NT2/D1 (cell line): ENCODE results near the gene GNG13.

Experiments used
- DNase-seq: peaks from one replicate; pipeline ENCODE4 v3.0.0-alpha.2; 2011; ENCODE audit warnings: low read depth, low spot score
- H3K27me3 ChIP-seq: 2 replicates; pipeline ENCODE4 v1.6.0; 2011; ENCODE audit warnings: mild to moderate bottlenecking; ENCODE audit not compliant: insufficient read length, insufficient read depth
- H3K36me3 ChIP-seq: 2 replicates; pipeline ENCODE4 v1.6.1; 2011; ENCODE audit warnings: mild to moderate bottlenecking, low read length, mixed read lengths; ENCODE audit not compliant: insufficient read depth, insufficient read length
- H3K4me1 ChIP-seq: 2 replicates; pipeline ENCODE4 v1.5.1; 2011; ENCODE audit not compliant: insufficient read depth, insufficient read length
- H3K4me3 ChIP-seq: 2 replicates; pipeline ENCODE4 v1.5.1; 2011; ENCODE audit warnings: low read depth; ENCODE audit not compliant: insufficient read length
- H3K9ac ChIP-seq: 2 replicates; pipeline ENCODE4 v1.6.0; 2011; ENCODE audit warnings: low read depth; ENCODE audit not compliant: insufficient read length
- H3K9me3 ChIP-seq: 2 replicates; pipeline ENCODE4 v1.5.1; 2011; ENCODE audit warnings: mild to moderate bottlenecking, low read length; ENCODE audit not compliant: insufficient read depth
- SUZ12 ChIP-seq: IDR thresholded peaks from 2 replicates; pipeline ENCODE4 v1.6.1; 2011; ENCODE audit not compliant: insufficient read length, insufficient read depth; ENCODE audit errors: extremely low read depth
- YY1 ChIP-seq: IDR thresholded peaks from 2 replicates; pipeline ENCODE4 v1.6.1; 2011; ENCODE audit not compliant: insufficient read length, insufficient read depth
- ZNF274 ChIP-seq: IDR thresholded peaks from 2 replicates; pipeline ENCODE4 v1.6.1; 2011; ENCODE audit warnings: mild to moderate bottlenecking, low read depth, low read length

The GNG13 gene

DNA sequence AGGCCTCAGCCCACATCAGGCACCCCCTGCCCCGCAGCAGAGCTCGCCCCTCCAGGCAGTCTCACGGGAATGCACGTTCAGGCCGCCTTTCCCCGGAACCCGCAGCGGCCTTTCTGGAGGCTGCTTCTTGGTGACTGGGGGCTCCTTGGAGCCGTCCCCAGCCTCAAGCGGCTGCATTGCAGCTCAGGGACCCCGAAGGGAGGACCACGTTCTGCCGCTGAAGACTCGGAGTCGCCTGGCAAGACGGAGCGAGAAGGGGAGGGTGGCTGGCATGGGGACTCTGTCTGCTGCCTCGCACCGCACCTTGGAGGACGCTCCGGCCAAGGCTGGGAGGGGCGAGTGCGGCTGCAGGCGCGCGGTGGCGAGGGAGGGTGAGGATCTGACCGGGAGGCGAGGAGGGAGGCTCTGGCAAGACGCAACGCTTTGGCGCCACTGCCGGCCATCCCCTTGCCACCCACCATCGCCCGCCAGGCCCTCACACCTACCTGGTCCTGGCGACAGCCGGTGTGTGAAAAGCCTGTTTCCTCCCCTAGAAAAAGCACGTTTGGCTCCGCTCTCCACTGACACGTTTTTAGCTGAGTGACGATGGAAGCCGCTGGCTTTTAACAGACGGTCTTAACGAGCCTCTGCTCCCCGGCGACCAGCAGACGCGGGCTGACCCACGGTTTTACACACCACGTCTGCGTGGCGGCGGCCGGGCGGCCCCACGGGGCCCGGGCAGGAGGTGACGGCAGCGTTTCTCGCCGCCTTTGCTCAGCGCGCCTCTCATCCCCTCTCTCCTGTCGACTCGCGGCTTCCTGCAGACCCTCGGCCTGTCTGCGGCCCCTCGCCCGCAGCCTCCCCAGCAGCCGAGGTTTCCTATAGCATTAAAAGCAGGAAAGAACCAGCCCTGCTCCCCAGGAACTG is 16.7 kb upstream of the GNG13 start:
- no peaks in the 10 kb centered on the region for H3K9me3 ChIP-seq
- no peaks in the 10 kb centered on the region for H3K27me3 ChIP-seq
- no peak overlapping the region for H3K9ac ChIP-seq
- H3K4me3 ChIP-seq = no peak overlapping the region
- no peaks in the 10 kb centered on the region for H3K36me3 ChIP-seq
- no peak for TF ChIP-seq ZNF274
- TF ChIP-seq YY1 = no peak
- TF ChIP-seq SUZ12 = no peak
- H3K4me1 ChIP-seq = peaks cover 9% of the 10 kb centered on the region
- DNase-seq = no peak

DNA sequence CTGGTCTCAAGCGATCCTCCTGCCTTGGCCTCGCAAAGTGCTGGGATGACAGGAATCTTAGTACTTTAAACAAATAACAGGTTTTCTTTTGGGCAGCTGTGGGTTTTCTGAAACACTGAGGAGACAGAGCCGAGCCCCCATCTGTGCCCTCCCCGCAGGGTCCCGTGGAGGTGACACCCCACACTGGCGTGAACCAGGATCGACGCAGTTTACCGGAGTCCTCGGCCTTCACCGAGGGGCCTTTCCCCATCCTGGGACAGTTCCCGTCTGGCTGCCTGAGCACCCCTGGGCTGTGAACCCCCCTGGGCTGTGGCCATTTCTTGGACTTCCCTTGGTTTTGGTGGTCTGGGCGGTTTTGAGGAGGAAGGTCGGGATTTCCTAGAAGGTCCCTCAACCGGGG is 15.3 kb upstream of the GNG13 start:
- TF ChIP-seq ZNF274 (no peak), YY1 (no peak), SUZ12 (no peak)
- Histone ChIP-seq H3K36me3 (peaks cover 6% of the 10 kb centered on the region), H3K4me3 (no peak overlapping the region), H3K4me1 (peaks cover 11% of the 10 kb centered on the region), H3K9ac (no peak overlapping the region), H3K9me3 (no peaks in the 10 kb centered on the region), H3K27me3 (no peaks in the 10 kb centered on the region)
- DNase-seq = no peak

DNA sequence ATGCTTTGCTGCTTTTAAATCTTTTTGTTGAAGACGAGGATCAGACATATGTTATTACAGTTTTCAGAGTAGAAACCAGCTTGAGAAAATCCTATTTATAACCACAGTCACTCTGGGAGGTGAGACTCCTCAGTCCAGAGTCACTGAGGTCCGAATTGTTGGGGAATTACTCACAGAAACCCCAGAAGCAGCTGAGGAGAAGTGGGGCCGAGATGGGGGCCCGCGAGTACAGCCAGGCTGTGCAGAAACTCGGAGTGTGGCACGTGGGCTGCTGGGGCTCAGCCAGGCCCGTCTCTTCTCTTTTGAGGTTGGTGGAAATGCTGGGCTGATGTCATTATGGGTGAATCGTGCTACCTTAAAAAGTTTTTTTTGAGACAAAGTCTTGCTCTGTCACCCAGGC is 14.4 kb upstream of the GNG13 start:
- DNase-seq = no peak
- Histone ChIP-seq H3K4me3 (no peak overlapping the region), H3K9me3 (no peaks in the 10 kb centered on the region), H3K36me3 (peaks cover 8% of the 10 kb centered on the region), H3K27me3 (no peaks in the 10 kb centered on the region), H3K9ac (no peak overlapping the region), H3K4me1 (peaks cover 11% of the 10 kb centered on the region)
- no peak for TF ChIP-seq ZNF274

DNA sequence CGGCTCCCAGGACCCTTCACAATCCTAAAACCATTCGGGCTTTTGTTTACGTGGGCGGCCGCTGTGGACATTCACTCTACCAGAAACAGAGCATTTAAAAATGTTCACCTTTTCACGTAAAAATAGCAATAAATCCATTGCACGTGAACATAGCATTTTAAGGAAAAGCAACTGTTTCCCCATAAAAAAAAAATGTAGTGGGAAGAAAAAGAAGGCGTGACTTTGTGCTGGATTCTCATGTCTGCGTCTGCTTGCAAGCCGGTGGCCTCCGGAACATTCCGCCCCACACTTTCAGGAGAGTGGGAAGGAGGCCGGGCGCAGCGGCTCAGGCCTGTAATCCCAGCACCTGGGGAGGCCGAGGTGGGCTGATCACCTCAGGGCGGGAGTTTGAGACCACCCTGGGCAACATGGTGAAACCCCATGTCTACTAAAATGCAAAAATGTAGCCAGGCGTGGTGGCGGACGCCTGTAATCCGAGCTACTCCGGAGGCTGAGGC is 13.4 kb upstream of the GNG13 start:
- peak overlapping the region; percentile 33 for H3K9ac ChIP-seq
- DNase-seq = no peak
- TF ChIP-seq ZNF274 = no peak
- TF ChIP-seq YY1 = no peak
- TF ChIP-seq SUZ12 = no peak
- H3K36me3 ChIP-seq = peaks cover 8% of the 10 kb centered on the region
- H3K27me3 ChIP-seq = no peaks in the 10 kb centered on the region
- H3K9me3 ChIP-seq = no peaks in the 10 kb centered on the region
- no peak overlapping the region for H3K4me3 ChIP-seq
- peaks cover 11% of the 10 kb centered on the region for H3K4me1 ChIP-seq

DNA sequence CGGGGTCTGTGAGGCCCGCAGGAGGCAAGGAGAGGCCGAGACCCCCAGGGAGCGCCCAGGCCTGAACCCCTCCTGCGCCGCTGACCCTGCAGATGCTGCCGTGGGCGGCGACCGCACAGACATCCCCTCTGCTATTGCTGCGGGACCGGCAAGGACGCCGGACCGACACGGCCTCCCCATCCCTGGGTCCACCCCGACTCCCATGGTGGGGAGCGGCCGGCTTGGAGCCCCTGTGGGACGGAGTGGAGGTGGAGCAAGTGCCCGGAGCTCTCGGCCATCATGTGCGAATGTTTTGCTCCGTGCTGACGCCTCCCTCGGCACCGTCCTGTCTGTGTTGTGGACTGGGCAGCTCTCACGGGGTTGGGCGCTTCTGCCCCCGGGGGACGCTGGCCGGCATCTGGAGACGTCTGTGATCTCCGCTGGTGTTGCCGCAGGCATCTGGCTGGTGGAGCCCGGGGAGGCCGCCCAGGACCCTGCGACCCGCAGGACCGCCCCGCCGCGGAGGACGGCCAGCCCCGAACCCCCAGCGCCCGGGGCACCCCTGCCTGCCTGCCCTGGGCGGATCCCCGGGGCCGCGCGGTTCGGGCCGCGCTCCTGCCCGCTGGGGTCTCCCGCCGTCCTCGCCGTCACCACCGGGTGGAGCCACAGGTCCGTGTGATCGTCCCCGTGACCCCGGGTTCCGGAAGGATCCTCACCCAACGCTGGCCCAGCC is 12.8 kb upstream of the GNG13 start:
- no peak for DNase-seq
- peak overlapping the region; percentile 21 for H3K4me3 ChIP-seq
- no peaks in the 10 kb centered on the region for H3K27me3 ChIP-seq

DNA sequence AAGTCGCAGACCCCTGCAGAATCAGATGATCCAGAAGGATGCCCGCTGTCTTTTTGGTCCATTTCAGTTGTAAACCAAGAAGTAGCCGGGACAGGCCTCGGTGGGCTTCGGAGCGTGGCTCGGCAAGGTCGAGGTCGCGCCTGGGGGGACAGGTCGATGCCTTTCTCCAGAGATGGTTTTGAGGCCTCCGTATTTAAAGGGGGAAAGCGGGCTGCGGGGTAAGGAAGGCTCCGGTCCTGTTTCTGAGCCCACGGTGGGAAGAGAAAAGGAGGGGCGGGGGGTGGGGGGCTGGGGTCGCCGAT is 7.5 kb upstream of the GNG13 start:
- peak overlapping the region; percentile 79 for H3K4me3 ChIP-seq
- no peak for DNase-seq
- TF ChIP-seq SUZ12 = no peak
- no peak for TF ChIP-seq YY1
- no peak for TF ChIP-seq ZNF274
- no peaks in the 10 kb centered on the region for H3K9me3 ChIP-seq
- peaks cover 19% of the 10 kb centered on the region for H3K27me3 ChIP-seq
- peaks cover 29% of the 10 kb centered on the region for H3K4me1 ChIP-seq
- peak overlapping the region; percentile 91 for H3K9ac ChIP-seq
- H3K36me3 ChIP-seq = peaks cover 8% of the 10 kb centered on the region

More for the DNA sequence above, 12.8 kb upstream of the GNG13 start:
- Histone ChIP-seq H3K4me1 (peaks cover 11% of the 10 kb centered on the region), H3K9me3 (no peaks in the 10 kb centered on the region), H3K36me3 (peaks cover 8% of the 10 kb centered on the region), H3K9ac (peak overlapping the region; percentile 80)
- TF ChIP-seq SUZ12 (no peak), ZNF274 (no peak), YY1 (no peak)

DNA sequence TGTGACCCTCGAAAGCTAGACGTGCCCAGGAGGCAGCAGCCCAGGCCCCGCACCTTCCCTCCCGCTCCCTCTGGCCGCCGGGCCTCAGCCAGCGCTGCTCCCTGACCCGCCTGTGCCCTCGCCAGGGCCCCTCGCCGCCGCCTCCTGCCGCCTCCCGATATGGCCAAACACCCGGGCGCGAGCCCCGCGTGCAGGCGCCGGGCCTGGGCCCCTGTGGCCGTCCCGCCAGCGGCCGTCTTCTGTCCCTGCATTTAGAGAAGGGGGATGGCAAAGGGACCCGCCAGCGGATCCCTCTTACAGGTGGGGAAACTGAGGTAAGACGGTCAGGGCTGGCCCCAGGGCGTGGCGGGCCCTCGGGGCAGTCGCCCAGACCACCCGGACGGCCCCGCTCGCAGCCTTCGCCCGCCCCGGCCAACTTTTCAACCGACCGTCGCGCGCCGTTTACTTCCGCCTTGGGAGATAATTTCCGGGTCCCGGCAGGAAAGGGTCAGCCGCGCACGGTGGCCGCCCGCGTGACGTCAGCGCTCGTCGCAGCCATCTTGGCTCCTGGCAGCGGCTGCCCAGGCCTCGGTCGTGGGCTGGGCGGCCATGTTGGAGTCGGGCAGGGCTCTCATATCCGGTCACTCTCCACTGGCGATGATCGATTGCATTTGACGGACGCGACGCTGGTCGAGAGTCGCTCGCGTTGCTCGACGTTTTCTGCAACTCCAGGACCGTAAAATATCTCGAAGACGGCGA is 7.0 kb upstream of the GNG13 start:
- Histone ChIP-seq H3K36me3 (peaks cover 8% of the 10 kb centered on the region), H3K9ac (peak overlapping the region; percentile 91), H3K27me3 (peaks cover 24% of the 10 kb centered on the region), H3K4me3 (peak overlapping the region; percentile 79), H3K9me3 (no peaks in the 10 kb centered on the region), H3K4me1 (peaks cover 34% of the 10 kb centered on the region)
- peak; percentile 93 for DNase-seq
- TF ChIP-seq SUZ12 (no peak), YY1 (peak; percentile 99)
